Right atrium auricular region (tissue), 2 donors: ENCODE data around the gene WWOX. TPM values are rescaled to one million over a fixed set of nuclear protein-coding genes. Genes with fewer than 3 reads are reported as not detected.

Experiments used
- DNase-seq: peaks from one replicate; pipeline ENCODE4 v3.0.0-alpha.2; 2019; ENCODE audit warnings: low spot score
- H3K27ac ChIP-seq, 2 donors: fragments of 200-600 bp; sonication (generic); 1 replicate in 1 of 2; 2 replicates in 1 of 2; pipeline ENCODE4 v1.5.1; 2016 to 2019
- H3K27me3 ChIP-seq, 2 donors: fragments of 200-600 bp; sonication (generic); one replicate each; pipeline versions ENCODE4 v1.5.1 to v1.6.0; 2017 to 2019
- H3K36me3 ChIP-seq: fragments of 200-600 bp; sonication (generic); one replicate; pipeline ENCODE4 v1.5.1; 2016
- H3K4me1 ChIP-seq, 2 donors: fragments of 200-600 bp; sonication (generic); one replicate each; pipeline versions ENCODE4 v1.5.1 to v1.6.0; 2017 to 2019
- H3K4me3 ChIP-seq, 2 donors: fragments of 200-600 bp; sonication (generic); 1 replicate in 1 of 2; 2 replicates in 1 of 2; pipeline ENCODE4 v1.5.1; 2017 to 2019; ENCODE audit warnings: mild to moderate bottlenecking in 1 of 2, moderate library complexity in 1 of 2
- H3K9me3 ChIP-seq, 2 donors: fragments of 200-600 bp; sonication (generic); one replicate each; pipeline ENCODE4 v1.5.1; 2019
- CTCF ChIP-seq, 2 donors: fragments of 200-600 bp; sonication (generic); IDR thresholded peaks; one replicate each; pipeline ENCODE4 v1.5.1; 2019; ENCODE audit warnings: antibody characterized with exemption in 2 of 2
- total RNA-seq, 2 donors: library from RNA; depleted of rRNA; stranded (reverse); fragments of >200 nt; gene quantifications; one replicate each; pipeline ENCODE4 v1.1.0, GENCODE V29; 2016

WWOX gene
- total RNA-seq, 2 donors from 2014 or later = 14.8 to 20.8 TPM

DNA sequence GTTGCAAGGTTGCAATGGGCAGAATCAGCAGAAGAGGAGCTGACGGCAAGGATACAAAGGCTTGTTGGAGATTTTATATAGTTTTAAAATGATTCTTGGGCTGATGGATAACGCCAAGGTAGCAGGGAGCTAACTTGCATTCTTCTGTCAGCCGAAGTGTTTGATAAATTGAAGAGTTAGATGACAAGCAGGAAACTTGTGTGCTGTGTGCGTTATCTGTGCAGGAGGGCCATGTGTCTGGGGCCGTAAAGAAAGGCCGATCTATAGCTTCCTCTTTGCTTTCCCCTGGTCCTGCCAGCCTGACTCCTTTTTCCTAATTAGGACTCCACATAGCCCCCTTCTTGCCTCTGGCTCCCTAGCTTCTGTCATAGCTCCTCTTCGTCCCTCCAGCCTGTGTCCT, 6.7 kb upstream of the WWOX start:
- TF ChIP-seq CTCF (IDR thresholded peaks at IDR 0.05) = no peak
- H3K9me3 ChIP-seq = no peaks in the 10 kb centered on the region
- no peak overlapping the region for H3K27ac ChIP-seq
- no peaks in the 10 kb centered on the region for H3K4me1 ChIP-seq
- no peaks in the 10 kb centered on the region for H3K36me3 ChIP-seq
- no peak overlapping the region for H3K4me3 ChIP-seq
- no peak for DNase-seq
- no peaks in the 10 kb centered on the region for H3K27me3 ChIP-seq

- Histone ChIP-seq H3K27me3 (no peaks in the 10 kb centered on the region), H3K9me3 (no peaks in the 10 kb centered on the region), H3K4me3 (no peak overlapping the region), H3K36me3 (no peaks in the 10 kb centered on the region), H3K4me1 (peaks cover 0 to 4% of the 10 kb centered on the region in 2 donors), H3K27ac (no peak overlapping the region)
- DNase-seq = no peak
- no peak for TF ChIP-seq CTCF (IDR thresholded peaks at IDR 0.05)
Observed at GRCh38 chr16:78094166-78094565, 5.3 kb upstream of the WWOX start.

GRCh38 chr16:78094998-78095397, 4.5 kb upstream of the WWOX start:
- TF ChIP-seq CTCF (IDR thresholded peaks at IDR 0.05) = no peak
- Histone ChIP-seq H3K4me1 (peaks cover 0 to 6% of the 10 kb centered on the region in 2 donors), H3K4me3 (no peak overlapping the region), H3K36me3 (no peaks in the 10 kb centered on the region), H3K27ac (no peak overlapping the region), H3K27me3 (no peaks in the 10 kb centered on the region), H3K9me3 (no peaks in the 10 kb centered on the region)
- no peak for DNase-seq

DNA sequence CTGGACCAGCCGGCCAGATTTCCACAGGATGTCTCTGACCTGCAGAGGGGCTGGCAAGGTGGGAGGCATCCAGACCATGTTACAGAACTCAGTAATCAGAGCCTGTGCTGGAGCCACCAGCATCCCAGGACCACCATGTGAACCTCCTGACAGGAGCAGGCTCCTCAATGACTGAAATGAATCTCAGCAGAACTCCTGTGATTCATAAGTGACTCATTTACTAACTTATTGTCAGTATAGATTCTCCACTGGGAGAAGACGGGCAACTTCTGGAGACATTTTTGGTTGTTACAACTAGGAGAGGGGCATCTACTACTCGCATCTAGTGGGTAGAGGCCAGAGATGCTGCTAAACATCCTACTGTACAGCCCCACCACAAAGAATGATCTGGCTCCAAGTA, 3.1 kb upstream of the WWOX start:
- H3K27ac ChIP-seq = no peak overlapping the region
- no peak for TF ChIP-seq CTCF (IDR thresholded peaks at IDR 0.05)

GRCh38 chr16:78097548-78097947, 1.9 kb upstream of the WWOX start:
- Histone ChIP-seq H3K27ac (no peak overlapping the region), H3K36me3 (no peaks in the 10 kb centered on the region), H3K4me1 (peaks cover 0 to 11% of the 10 kb centered on the region in 2 donors), H3K9me3 (no peaks in the 10 kb centered on the region), H3K27me3 (no peaks in the 10 kb centered on the region), H3K4me3 (no peak overlapping the region)
- no peak for TF ChIP-seq CTCF (IDR thresholded peaks at IDR 0.05)
- no peak for DNase-seq

More for the DNA sequence above, 3.1 kb upstream of the WWOX start:
- Histone ChIP-seq H3K36me3 (no peaks in the 10 kb centered on the region), H3K9me3 (no peaks in the 10 kb centered on the region), H3K27me3 (no peaks in the 10 kb centered on the region), H3K4me1 (peaks cover 0 to 11% of the 10 kb centered on the region in 2 donors), H3K4me3 (no peak overlapping the region)
- no peak for DNase-seq

DNA sequence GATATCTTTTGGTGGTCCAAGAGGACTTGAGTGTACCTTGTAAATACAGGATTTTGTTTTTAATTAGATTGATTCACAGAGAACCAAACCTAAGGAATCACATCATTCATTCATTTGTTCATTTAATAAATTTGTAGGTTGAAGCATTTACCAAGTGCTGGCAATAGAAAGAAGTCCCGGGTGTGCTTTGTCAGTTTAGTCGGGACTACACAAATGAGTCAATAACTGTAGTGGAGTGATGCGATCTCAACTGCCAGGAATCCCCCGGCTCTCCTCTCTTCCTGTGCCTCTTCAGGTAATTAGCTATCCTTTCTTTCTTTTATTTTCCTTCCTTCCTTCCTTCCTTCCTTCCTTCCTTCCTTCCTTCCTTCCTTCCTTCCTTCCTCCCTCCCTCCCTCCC, 1.4 kb upstream of the WWOX start:
- peaks cover 0 to 11% of the 10 kb centered on the region in 2 donors for H3K4me1 ChIP-seq
- H3K27me3 ChIP-seq = no peaks in the 10 kb centered on the region
- TF ChIP-seq CTCF (IDR thresholded peaks at IDR 0.05) = no peak
- H3K9me3 ChIP-seq = no peaks in the 10 kb centered on the region
- DNase-seq = no peak
- H3K4me3 ChIP-seq = no peak overlapping the region
- H3K27ac ChIP-seq = no peak overlapping the region
- H3K36me3 ChIP-seq = no peaks in the 10 kb centered on the region
